ENCODE measurements around the gene GLRX5.

Gene GLRX5

GRCh38 chr14:95518045-95518751, 16.7 kb upstream of the GLRX5 start:
- no peak for DNase-seq

DNA sequence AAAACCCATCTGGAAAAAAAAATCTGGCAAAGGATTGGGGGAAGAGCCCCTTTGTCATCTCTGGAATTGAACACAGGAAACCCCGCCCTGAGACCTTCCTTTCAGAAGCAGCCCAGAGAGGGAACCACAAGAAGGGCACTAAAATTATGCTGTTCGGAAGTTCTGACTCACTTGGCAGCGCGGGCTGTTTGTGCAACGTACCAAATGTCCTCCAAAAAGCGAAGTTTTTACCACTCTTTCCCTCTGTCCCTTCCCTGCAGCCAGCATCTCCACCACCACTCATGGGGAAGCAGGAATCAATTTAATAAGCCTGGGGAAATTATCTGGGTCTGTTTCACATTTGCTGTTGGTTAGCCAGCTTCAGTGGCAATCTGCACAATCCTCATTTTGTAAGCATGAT, 15.2 kb upstream of the GLRX5 start:
- DNase-seq: peak; percentile 89

- DNase-seq: no peak
Observed at GRCh38 chr14:95520346-95520745, 14.5 kb upstream of the GLRX5 start.

DNA sequence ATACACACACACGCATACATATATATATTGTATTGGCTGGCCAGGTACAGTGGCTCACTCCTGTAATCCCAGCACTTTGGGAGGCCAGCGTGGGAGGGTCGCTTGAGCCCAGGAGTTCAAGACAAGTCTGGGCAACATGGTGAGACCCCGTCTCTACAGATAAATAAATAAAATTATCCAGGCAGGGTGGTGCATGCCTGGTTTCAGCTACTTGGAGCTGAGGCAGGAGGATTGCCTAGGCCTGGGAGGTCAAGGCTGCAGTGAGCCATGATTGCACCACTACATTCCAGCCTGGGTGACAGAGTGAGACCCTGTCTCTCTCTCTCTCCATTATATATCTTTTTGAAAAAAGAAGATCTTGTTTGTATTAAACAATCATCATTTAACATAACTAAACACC, 13.8 kb upstream of the GLRX5 start:
- DNase-seq: no peak

DNA sequence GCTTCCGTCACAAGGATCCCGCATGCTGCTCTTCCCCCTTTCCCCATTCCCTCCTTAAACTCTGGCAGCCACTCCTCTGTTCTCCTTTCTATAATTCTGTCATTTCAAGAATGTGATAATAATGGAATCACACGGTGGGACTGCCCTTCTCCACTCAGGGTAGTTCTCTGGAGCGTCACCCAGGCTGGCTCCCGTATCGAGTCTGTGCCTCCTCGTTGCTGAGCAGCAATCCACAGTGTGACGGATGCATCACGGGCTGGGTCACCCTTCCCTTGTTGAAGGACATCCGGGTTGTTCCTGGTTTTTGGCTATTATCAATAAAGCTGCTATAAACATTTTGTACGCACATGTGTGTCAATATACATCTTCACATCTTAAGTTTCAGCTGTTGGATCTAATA, 12.7 kb upstream of the GLRX5 start:
- no peak for DNase-seq

DNA sequence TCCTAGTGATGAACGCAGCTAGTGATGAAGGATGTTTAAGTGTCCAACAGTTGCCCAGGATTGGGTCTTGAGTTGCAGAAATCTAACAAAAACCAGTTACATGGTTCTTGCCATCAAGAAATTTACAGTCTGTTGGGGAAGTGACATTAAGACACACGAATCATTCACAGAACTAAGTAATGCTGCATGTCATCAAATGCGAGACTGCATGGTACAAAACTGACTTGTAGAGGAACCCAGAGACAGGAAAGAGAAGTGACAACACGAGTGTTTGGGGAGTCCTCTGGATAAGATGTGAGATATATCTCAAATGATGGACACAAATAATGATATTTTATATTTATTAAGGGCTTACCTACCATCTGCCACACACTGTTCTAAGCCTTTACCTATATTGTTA, 12.3 kb upstream of the GLRX5 start:
- DNase-seq: no peak

- DNase-seq: peak; percentile 80
Observed at GRCh38 chr14:95523051-95523814, 11.6 kb upstream of the GLRX5 start.

GRCh38 chr14:95523815-95524448, 10.9 kb upstream of the GLRX5 start:
- DNase-seq: peak; percentile 71

DNA sequence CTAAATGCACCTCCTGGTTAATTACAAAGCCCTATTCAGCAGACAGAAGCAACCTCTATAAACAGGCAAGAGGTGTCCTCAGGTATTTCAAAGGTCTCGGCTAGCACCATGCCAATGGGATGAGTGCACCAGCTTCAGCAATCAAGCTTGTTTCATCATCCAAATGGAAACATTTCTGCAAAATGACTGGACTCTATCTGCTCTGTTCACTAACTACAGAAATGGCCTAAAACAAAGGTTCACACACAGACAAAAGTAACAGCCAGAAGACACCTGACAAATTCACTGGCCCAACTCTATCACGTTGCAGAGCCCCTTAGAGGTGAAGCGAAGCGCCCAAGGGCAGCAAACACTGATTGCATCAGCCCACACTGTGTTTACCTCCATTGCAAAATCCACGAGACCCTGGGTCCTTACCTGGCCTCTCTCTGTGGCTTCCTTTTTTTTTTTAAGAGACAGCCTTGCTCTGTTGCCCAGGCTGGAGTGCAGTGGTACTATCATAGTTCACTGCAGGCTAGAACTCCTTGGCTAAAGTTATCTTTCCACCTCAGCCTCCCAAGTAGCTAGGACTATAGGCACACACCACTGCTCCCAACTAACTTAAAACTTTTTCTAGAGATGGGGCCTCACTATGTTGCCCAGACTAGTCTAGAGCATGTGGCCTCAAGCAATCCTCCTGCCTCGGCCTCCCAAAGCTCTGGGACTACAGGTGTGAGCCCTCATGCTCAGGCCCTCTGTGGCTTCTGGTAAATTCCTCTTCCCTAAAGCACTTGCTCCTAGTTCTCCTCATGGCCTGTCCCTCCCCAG, 9.9 kb upstream of the GLRX5 start:
- no peak for DNase-seq

GRCh38 chr14:95525999-95526398, 8.9 kb upstream of the GLRX5 start:
- no peak for DNase-seq

GRCh38 chr14:95526483-95527386, 8.1 kb upstream of the GLRX5 start:
- no peak for DNase-seq

DNA sequence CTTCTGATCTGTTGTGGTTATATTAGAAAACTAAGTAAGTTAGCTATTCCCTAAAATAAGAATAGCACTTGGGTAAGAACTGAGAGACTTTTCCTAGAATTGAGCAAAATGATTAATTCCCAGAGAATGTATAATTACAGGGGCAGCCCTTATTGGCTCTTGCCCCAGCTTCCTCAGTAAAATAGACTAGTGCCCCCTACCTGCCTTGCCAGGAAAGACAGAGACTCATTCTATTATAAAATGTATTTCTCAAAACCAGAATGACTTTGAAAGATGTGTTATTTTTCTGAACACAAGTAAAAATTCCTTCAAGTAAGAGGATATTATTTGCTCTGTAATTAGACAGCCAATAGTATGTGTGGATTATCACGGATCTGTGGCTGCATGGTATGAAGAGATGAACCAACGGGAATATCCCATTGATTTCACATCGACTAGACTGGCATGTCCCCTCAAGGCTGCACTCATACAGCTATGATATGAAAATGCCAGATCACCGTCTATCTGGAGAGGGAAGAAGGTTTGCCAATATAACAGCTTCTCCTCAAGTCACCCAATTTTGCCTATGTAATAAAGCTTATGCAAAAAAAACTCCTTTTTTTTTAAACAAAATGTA, 7.4 kb upstream of the GLRX5 start:
- DNase-seq: peak; percentile 77

DNA sequence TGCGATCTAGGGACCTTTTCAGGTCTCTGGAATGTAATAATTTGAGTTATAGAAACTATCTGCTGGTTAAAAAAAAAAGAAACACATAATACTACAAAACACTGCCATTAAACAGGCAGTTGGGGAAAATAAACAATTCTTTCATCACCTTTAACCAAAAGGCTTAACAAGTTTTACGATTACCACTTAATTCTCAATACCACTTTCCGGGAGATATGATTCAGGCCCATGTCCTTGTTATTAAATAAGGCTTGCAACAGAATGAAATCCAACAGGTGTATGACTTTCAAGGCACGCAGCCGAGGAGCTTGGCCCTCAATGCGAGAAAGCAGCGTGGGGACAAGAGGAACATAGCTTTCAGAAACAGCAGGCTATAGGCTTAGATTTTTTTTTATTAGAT, 5.6 kb upstream of the GLRX5 start:
- no peak for DNase-seq

DNA sequence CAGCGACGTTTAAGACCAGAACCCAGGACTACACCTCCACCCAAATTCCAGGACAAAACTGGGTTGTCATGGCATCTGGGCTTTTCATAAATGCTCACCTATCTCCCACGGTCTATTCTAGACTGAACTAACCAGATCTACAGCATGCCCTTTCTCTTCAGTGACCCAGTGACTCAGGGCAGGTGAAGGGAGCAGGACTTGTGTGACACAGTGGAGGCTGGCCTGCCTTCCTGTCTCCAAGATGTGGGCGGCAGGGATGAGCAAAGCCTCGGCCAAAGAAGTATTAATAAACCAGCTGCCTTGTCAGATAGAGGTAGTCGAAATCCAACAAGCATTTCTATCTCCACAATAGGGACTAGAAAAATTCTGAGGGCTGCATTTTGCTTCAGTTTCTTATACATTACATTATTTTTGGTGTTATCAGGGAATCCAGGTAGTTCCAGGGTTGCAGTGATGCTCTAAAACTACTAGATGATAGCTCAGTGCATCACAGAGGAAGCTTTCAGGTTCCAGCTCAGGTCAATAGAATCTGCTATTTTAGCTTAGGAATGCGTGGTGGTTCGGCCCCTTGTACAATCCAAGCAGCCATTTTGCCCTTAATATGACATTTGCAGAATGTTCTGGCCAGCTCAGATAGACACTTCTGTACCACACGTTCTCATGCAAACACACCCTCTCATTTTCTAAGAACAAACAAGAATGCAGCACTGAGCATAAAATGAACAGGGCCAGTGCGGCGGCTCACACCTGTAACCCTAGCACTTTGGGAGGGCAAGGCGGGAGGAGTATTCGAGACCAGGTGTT, 4.2 kb upstream of the GLRX5 start:
- no peak for DNase-seq

GRCh38 chr14:95531473-95531872, 3.4 kb upstream of the GLRX5 start:
- DNase-seq: no peak

- DNase-seq: no peak
Observed at GRCh38 chr14:95531969-95532368, 2.9 kb upstream of the GLRX5 start.

DNA sequence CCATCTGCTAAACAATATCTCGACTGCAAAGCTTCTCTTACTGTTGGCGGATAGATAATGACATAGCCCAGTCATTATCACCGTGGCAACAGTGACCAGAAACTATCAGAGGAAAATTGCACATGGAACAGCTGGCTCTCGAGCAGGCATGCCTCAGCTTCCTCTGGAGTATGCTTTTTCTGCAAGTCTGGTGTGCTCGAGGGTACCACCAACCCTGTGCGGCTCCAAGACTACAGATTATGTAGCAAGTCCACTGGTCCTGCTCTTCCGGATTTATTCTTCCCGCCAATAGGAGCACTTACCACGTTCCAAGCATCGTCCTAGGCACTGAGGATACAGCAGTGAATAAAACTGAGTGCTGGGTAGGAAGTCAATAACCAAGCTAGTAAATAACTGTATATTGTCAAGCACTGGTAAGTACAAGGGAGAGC, 1.4 kb upstream of the GLRX5 start:
- DNase-seq: no peak

GRCh38 chr14:95533822-95534221, 1.0 kb upstream of the GLRX5 start:
- DNase-seq: peak; percentile 72

- peak; percentile 72 for DNase-seq
Observed at GRCh38 chr14:95535226-95536021, 574 bp downstream of the GLRX5 start.

DNA sequence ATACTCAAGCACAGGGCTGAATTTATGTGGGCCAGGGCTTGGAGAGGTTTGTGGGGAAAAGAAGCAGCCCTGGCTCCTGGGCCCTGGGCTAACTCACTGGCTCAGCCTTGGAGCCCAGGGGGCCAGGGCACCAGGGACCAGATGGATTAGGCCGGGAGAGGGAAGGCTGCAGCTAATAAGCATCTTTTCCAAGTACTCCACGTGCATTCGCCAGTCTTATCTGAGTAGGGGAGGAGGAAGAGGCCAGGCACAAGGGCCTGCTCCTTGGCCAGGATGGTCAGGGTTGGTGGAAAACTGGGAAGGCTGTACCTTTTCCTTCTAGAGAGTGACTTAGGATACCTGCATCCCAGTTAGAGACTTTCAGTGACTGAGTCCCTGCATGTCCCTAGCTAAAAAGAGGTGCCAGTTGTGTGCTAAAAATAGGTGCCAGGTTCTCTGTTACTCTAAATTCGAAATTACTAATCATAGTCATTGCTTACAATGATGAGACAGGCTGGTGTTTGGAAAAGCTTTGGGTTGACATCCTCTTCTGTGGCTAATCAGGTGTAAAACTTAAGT, 1.3 kb downstream of the GLRX5 start:
- DNase-seq: no peak
